ENCODE data around the gene ABCG4. TPM values are rescaled to one million over a fixed set of nuclear protein-coding genes. Genes with fewer than 3 reads are reported as not detected.

ABCG4 gene
- total and polyA plus RNA-seq, 9 of the 15 experiments (the other 6 are each of a cell fraction or from before 2014, with no cell fraction given), result 0.03 to 0.11 (median 0.07) TPM; not detected in 4

- TF ChIP-seq E2F4 (CRISPR knock-in tag; IDR thresholded peaks at IDR 0.05; ENCODE audit: low read depth), result no peak
- TF ChIP-seq RFX1 (IDR thresholded peaks at IDR 0.05), result no peak
- TF ChIP-seq ZNF395 (CRISPR knock-in tag; IDR thresholded peaks at IDR 0.05), result peak; percentile 66; the same call in 1 of the 2 replicates
- TF ChIP-seq NONO (IDR thresholded peaks at IDR 0.05; ENCODE audit: low read depth in 2 of 2, low read length in 1 of 2), result peak in 1 of 2 experiments; percentile 71; a peak in 1 of 4 replicates
- no peak for TF ChIP-seq MECOM (CRISPR knock-in tag; IDR thresholded peaks at IDR 0.05)
- no peak for TF ChIP-seq ZNF134 (CRISPR knock-in tag; conservative IDR thresholded peaks at IDR 0.05)
- TF ChIP-seq POLR2G (IDR thresholded peaks at IDR 0.05; ENCODE audit: low read depth, low read length), result peak; percentile 43
- no peak for TF ChIP-seq NCOA6 (IDR thresholded peaks at IDR 0.05)
Measured at GRCh38 chr11:119107538-119108145, 41.2 kb upstream of the ABCG4 start (continued).
